Measurements from ENCODE around the gene NCAM1. TPM values are rescaled to one million over a fixed set of nuclear protein-coding genes. Genes with fewer than 3 reads are reported as not detected.

NCAM1 gene
- total and polyA plus RNA-seq, 2 donors (not counting 3 experiments of a cell fraction or from before 2014, with no cell fraction given): 0.03 TPM; not detected in 1

DNA sequence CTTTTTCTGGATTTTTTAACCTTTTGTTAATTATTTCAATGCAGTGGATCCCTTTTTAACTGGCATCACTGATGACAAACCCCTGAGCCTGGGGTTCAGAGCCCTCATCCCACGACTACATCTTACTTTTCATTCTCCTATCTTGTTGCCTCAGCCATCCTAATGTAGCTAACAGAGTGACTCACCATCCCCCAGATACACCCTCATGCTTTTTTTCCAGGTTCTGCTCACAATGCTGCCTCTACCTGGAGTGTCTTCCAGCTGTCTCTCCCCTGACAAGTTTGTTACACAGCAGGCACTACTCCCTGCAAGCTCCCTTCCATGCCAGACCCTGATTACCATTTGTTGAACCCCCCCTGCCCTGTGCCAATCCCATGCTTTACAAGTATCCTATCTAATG, 135.4 kb downstream of the NCAM1 start:
- FAIRE-seq (no peak), DNase-seq (ENCODE audit: low read depth, low spot score) (no peak)
- dilution Hi-C loops (cut with MboI; ENCODE audit: extremely low pct_ligation_motif_present, low sequenced_read_pairs): no loop called here
- H3K36me3 ChIP-seq (ENCODE audit: control insufficient read depth in 2 of 2, extremely low read depth in 1 of 2, insufficient read depth in 2 of 2, low read length in 2 of 2): no peaks in the 10 kb centered on the region
- no TSS peak for BruUV-seq (replicated peaks)
- CTCF ChIA-PET: no interaction called here
- H3K27ac ChIP-seq (ENCODE audit: insufficient read depth, low read depth, low read length): no peak overlapping the region
- H4K20me1 ChIP-seq (replicated peaks; ENCODE audit: control insufficient read depth, extremely low read depth, insufficient read depth, low read length): no peaks in the 10 kb centered on the region
- intact Hi-C loops (cut with micrococcal nuclease): no loop called here
- H3K9me1 ChIP-seq (replicated peaks; ENCODE audit: control insufficient read depth, extremely low read depth, insufficient read depth, low read length): no peaks in the 10 kb centered on the region
- TF ChIP-seq GATA2 (IDR thresholded peaks at IDR 0.05; ENCODE audit: insufficient read depth, insufficient read length, low read depth, low read length) (no peak), CTCF (IDR thresholded peaks at IDR 0.05; ENCODE audit: extremely low read depth in 1 of 2, insufficient read depth in 1 of 2, low read depth in 1 of 2, low read length in 2 of 2) (no peak), POLR2AphosphoS5 (IDR thresholded peaks at IDR 0.05; ENCODE audit: insufficient read depth, low read depth, low read length) (no peak), POLR2A (IDR thresholded peaks at IDR 0.05; ENCODE audit: low read depth, low read length) (no peak), FOS (IDR thresholded peaks at IDR 0.05; ENCODE audit: borderline replicate concordance, insufficient read depth, low read length) (no peak), MYC (IDR thresholded peaks at IDR 0.05; ENCODE audit: low read depth, low read length) (no peak), EZH2 (IDR thresholded peaks at IDR 0.05; ENCODE audit: borderline replicate concordance, low read depth, low read length, severe bottlenecking) (no peak), JUN (IDR thresholded peaks at IDR 0.05; ENCODE audit: borderline replicate concordance, insufficient read depth, insufficient read length, low read depth) (no peak), MAX (IDR thresholded peaks at IDR 0.05; ENCODE audit: insufficient read depth, insufficient read length) (no peak)
- POLR2A ChIA-PET: no interaction called here
- no peaks in the 10 kb centered on the region for H3K4me1 ChIP-seq (ENCODE audit: control insufficient read depth, extremely low read depth, insufficient read depth, low read length)
- H3K9ac ChIP-seq (replicated peaks; ENCODE audit: extremely low read depth, insufficient read depth, low read length): no peak overlapping the region
- no peak overlapping the region for H3K4me2 ChIP-seq (ENCODE audit: insufficient read depth, low read length)
- peaks cover 2% of the 10 kb centered on the region for H3K9me3 ChIP-seq (replicated peaks; ENCODE audit: control insufficient read depth, insufficient read depth, low read length)
- no peak overlapping the region for H2AFZ ChIP-seq (ENCODE audit: low read depth, low read length)
- H3K4me3 ChIP-seq (replicated peaks in 1 of 3; ENCODE audit: insufficient read depth in 1 of 3, low read depth in 1 of 3, low read length in 3 of 3): no peak overlapping the region
- H3K27me3 ChIP-seq (ENCODE audit: control insufficient read depth in 2 of 2, insufficient read depth in 2 of 2, low read length in 2 of 2): no peaks in the 10 kb centered on the region
- no peaks in the 10 kb centered on the region for H3K79me2 ChIP-seq (ENCODE audit: control insufficient read depth, insufficient read depth, low read length)

Data from endothelial cell of umbilical vein (primary cell).